ENCODE data around the gene PLEKHG5. TPM values are rescaled to one million over a fixed set of nuclear protein-coding genes. Genes with fewer than 3 reads are reported as not detected.

The PLEKHG5 gene
- total RNA-seq, 4 donors from 2014 or later, result 17.9 to 42.7 (median 37.1) TPM

DNA sequence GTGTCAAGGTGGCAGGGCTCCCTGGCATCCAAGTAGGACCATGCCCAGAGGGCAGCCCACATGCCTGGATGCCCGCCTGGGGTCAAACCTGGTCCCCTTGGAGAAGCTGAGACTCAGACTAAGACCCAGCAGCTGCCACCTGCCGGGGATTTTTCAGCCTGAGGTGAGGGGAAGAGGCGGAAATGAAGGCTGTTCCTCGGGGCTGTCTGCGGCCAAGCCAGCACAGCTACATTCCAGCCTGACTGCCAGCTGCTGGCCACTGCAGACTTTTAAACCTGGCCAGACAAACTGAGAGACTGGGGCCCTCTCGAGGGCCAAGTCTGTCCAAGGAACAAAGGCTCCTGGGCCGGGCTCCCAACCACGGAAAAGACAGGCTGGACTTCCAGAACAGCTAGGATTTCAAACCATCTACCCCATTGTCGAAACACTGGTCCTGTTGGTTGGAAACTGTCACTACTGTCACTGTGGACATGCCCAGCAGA, 21.9 kb upstream of the PLEKHG5 start:
- Histone ChIP-seq H3K36me3 (no peaks in the 10 kb centered on the region), H3K4me1 (no peaks in the 10 kb centered on the region), H3K4me3 (no peak overlapping the region), H3K27ac (no peak overlapping the region), H3K9me3 (no peaks in the 10 kb centered on the region), H3K27me3 (no peaks in the 10 kb centered on the region)
- no peak for DNase-seq
- intact Hi-C loops (cut with DNase I; ENCODE audit: low total_unique reads), result no loop called here
- TF ChIP-seq EP300 (IDR thresholded peaks at IDR 0.05; ENCODE audit: low read depth), result no peak
- in situ Hi-C loops (cut with MboI; ENCODE audit: low pct_ligation_motif_present in 1 of 4, low pct_unique_long_range_greater_than_20kb in 1 of 4, low sequenced_read_pairs in 3 of 4), result no loop called here
- WGBS, 2 donors (ENCODE audit: low coverage in 1 of 2), result 86% methylated on average over 9 of the region's 9 CpGs; no CpG with 5 or more reads in 1 of the 2 donors

DNA sequence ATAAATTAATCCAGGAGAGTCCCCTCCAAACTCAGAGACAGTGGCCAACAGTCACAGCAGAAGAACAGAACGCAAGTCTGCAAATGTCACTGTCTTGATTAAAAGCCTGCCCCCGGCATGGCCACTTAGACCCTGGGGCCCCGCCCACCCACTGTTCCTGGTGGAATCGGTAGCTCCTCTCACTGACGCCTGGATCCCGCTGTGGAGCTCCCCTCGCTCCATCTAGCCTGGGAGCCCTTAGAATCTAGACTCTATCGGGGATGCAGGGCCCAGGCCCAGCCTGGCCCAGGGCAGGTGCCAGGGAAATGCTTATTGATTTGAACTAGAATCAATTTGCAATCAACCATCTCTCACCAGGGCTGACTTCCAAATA, 21.4 kb upstream of the PLEKHG5 start:
- H3K4me1 ChIP-seq, result no peaks in the 10 kb centered on the region
- WGBS, 2 donors (ENCODE audit: low coverage in 1 of 2), result 78% methylated on average over 8 of the region's 8 CpGs; no CpG with 5 or more reads in 1 of the 2 donors
- DNase-seq, result no peak
- TF ChIP-seq POLR2AphosphoS5 (IDR thresholded peaks at IDR 0.05) (no peak), CTCF (IDR thresholded peaks at IDR 0.05) (no peak), EP300 (IDR thresholded peaks at IDR 0.05; ENCODE audit: low read depth) (no peak), POLR2A (IDR thresholded peaks at IDR 0.05) (no peak)
- no peak overlapping the region for H3K4me3 ChIP-seq
- no peaks in the 10 kb centered on the region for H3K27me3 ChIP-seq
- no peaks in the 10 kb centered on the region for H3K36me3 ChIP-seq
- H3K9me3 ChIP-seq, result no peaks in the 10 kb centered on the region
- intact Hi-C loops (cut with DNase I; ENCODE audit: low total_unique reads) (no loop called here), in situ Hi-C loops (cut with MboI; ENCODE audit: low pct_ligation_motif_present in 1 of 4, low pct_unique_long_range_greater_than_20kb in 1 of 4, low sequenced_read_pairs in 3 of 4) (no loop called here)
- H3K27ac ChIP-seq, result no peak overlapping the region

DNA sequence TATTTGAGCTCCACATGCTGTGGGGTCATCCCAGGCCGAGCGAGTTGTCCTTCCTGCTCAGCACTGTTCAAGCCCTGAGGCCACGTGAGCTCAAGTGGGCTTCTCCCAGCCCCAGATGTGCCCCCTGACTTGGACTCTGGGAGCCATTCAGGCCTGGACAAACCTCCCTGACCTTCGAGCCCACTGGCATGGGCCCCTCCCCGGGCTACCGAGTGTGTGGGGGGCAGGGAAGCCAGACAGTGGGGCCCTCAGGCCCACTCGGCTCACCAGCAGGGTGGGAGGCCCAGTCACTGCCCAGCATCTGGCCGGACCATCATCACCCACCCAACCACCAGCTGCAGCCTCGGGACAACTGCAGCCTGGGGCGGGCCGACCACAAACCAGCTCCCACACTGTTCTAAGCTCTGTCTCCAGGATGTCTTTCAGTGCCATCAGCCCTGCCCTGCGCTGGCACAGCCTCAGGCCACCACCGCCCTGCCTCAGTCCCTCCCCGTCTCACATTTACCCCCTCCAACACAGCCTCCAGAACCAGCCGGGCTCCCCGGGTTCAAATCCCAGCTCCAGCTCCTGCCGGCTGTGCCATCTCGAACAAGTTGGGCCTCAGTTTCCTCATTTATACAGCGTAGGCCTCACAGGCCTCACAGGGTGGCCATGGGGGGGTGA, 20.9 kb upstream of the PLEKHG5 start:
- TF ChIP-seq CTCF (IDR thresholded peaks at IDR 0.05) (no peak), POLR2A (IDR thresholded peaks at IDR 0.05) (no peak), POLR2AphosphoS5 (IDR thresholded peaks at IDR 0.05) (no peak), EP300 (IDR thresholded peaks at IDR 0.05; ENCODE audit: low read depth) (no peak)
- H3K27me3 ChIP-seq, result no peaks in the 10 kb centered on the region
- 89% methylated on average over 19 of the region's 19 CpGs; no CpG with 5 or more reads in 1 of the 2 donors for WGBS, 2 donors (ENCODE audit: low coverage in 1 of 2)
- no peaks in the 10 kb centered on the region for H3K36me3 ChIP-seq
- no peak overlapping the region for H3K27ac ChIP-seq
- in situ Hi-C loops (cut with MboI; ENCODE audit: low pct_ligation_motif_present in 1 of 4, low pct_unique_long_range_greater_than_20kb in 1 of 4, low sequenced_read_pairs in 3 of 4), result no loop called here
- H3K4me3 ChIP-seq, result no peak overlapping the region
- DNase-seq, result no peak
- no peaks in the 10 kb centered on the region for H3K9me3 ChIP-seq
- no peaks in the 10 kb centered on the region for H3K4me1 ChIP-seq
- intact Hi-C loops (cut with DNase I; ENCODE audit: low total_unique reads), result no loop called here

DNA sequence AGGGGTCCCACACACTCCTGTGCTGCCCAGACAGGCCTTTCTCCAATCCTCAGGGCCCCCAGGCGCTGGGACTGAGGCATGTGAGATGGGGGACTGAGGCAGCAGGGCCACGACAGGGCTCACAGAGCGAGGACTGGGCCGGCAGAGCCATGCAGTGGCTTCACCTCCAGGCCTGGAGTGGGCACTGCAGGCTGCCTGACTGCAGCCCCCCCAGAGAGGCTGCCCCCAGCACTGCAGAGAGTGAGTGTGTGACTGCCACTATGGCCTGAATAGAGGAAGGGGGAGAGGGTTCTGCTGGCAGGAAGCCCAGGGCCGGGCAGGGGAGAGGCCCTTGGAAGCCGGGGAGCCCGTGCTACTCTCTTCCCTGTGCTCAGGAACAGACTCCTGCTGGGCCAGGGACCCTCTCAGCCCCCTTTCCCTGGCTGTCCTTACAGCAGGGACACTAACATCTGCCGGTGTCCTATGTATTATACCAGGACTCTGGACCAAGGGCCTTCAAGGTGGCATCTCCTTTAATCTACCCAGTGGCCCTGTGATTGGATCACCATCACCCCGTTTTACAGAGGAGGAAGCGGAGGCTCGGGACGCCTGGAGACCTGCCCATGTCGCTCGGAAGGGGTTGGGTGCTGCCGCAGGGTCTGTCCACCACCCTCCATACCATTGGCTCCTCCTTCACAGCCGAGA, 20.2 kb upstream of the PLEKHG5 start:
- H3K27ac ChIP-seq, result no peak overlapping the region
- intact Hi-C loops (cut with DNase I; ENCODE audit: low total_unique reads), result no loop called here
- no peaks in the 10 kb centered on the region for H3K36me3 ChIP-seq
- WGBS, 2 donors (ENCODE audit: low coverage in 1 of 2), result 87% methylated on average over 16 of the region's 16 CpGs; no CpG with 5 or more reads in 1 of the 2 donors
- TF ChIP-seq POLR2AphosphoS5 (IDR thresholded peaks at IDR 0.05), result no peak
- no peak for TF ChIP-seq POLR2A (IDR thresholded peaks at IDR 0.05)
- no peak for TF ChIP-seq EP300 (IDR thresholded peaks at IDR 0.05; ENCODE audit: low read depth)
- H3K9me3 ChIP-seq, result no peaks in the 10 kb centered on the region
- no peak for DNase-seq
- no peak overlapping the region for H3K4me3 ChIP-seq
- H3K4me1 ChIP-seq, result no peaks in the 10 kb centered on the region
- in situ Hi-C loops (cut with MboI; ENCODE audit: low pct_ligation_motif_present in 1 of 4, low pct_unique_long_range_greater_than_20kb in 1 of 4, low sequenced_read_pairs in 3 of 4), result no loop called here
- H3K27me3 ChIP-seq, result no peaks in the 10 kb centered on the region

- TF ChIP-seq POLR2AphosphoS5 (IDR thresholded peaks at IDR 0.05) (no peak), POLR2A (IDR thresholded peaks at IDR 0.05) (no peak), EP300 (IDR thresholded peaks at IDR 0.05; ENCODE audit: low read depth) (no peak), CTCF (IDR thresholded peaks at IDR 0.05) (no peak)
- H3K4me1 ChIP-seq, result no peaks in the 10 kb centered on the region
- no peaks in the 10 kb centered on the region for H3K36me3 ChIP-seq
- WGBS, 2 donors (ENCODE audit: low coverage in 1 of 2), result 66 to 75% methylated on average over 3 to 6 of the region's 6 CpGs
- in situ Hi-C loops (cut with MboI; ENCODE audit: low pct_ligation_motif_present in 1 of 4, low pct_unique_long_range_greater_than_20kb in 1 of 4, low sequenced_read_pairs in 3 of 4), result no loop called here
- H3K9me3 ChIP-seq, result no peaks in the 10 kb centered on the region
- H3K27me3 ChIP-seq, result no peaks in the 10 kb centered on the region
- H3K4me3 ChIP-seq, result no peak overlapping the region
- intact Hi-C loops (cut with DNase I; ENCODE audit: low total_unique reads), result no loop called here
- no peak for DNase-seq
- H3K27ac ChIP-seq, result no peak overlapping the region
Observed at GRCh38 chr1:6511056-6511455, 19.6 kb upstream of the PLEKHG5 start.

Measured in transverse colon (tissue), 4 donors.